ENCODE results near the gene DDX47.
"Not testable (repeated sequence)": the region's sequence is repeated elsewhere in the genome, so short reads cannot be mapped to it uniquely, and the experiment has no call there.

DDX47 gene

DNA sequence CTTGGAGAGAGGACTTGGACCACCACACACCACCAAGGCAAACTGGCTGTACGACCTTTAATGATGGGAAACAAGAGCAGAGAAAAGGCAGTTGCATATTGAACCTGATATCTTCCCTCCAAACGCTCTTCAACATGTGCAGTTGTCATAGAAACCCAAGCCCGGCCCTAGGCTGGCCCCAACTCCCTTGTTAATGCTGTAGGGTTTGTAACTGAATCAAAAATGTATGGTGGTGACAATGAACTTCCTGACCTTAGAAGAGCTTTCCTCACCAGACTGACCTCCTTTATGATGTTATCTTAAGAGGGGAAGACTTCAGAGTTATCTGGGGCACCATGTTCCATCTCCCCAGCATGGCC is 15.4 kb upstream of the DDX47 start:
- no peak for DNase-seq

DNA sequence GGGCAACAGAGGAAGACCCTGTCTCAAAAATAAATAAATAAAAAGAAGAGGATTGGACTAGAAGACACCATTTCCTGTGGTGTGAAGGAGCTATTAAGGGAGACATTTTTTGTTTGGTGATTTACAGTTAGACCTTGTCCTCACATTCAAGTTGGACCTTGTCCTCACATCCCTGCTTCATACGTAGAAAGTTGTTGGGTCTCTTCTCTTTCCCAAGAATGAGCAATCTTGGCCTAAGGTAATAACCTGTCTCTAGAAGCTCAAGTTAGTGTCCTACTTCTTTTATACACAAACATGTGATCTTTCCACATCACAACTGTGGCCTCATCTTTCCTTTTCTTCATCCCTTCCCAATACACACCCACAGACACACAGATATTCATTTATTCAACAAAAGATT is 14.7 kb upstream of the DDX47 start:
- DNase-seq: no peak

DNA sequence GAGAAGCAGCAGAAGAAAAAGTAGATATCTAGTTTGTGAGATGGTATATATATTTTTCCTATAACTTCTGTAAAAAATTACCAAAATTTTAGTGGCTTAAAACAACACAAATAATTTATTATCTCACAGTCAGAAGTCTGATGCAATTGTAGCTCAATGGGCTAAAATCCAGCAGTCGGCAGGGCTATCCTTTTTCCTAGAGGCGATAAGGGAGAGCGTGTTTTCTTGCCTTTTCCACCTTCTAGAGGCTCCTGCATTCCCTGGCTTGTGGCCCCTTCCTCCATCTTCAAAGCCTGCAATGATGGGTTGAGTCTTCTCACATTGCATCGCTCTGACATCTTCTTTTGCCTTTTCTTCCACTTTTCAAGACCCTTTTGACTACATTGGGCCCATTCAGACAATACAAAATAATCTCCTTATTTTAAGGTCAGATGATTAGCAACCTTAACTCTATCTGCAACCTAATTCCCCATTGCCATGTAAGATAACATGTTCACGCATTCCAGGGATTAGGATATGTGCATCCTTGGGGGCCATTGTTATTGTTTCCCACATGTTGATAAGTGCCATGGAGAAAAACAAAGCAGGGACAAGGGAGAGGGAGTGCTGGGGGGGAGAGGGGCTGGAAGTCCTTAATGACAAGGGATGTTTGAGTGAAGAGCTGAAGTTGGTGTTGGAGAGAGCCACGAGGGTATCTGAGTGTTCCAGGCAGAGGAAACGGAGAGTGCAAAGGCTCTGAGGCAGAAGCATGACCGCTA is 13.8 kb upstream of the DDX47 start:
- no peak for DNase-seq

DNA sequence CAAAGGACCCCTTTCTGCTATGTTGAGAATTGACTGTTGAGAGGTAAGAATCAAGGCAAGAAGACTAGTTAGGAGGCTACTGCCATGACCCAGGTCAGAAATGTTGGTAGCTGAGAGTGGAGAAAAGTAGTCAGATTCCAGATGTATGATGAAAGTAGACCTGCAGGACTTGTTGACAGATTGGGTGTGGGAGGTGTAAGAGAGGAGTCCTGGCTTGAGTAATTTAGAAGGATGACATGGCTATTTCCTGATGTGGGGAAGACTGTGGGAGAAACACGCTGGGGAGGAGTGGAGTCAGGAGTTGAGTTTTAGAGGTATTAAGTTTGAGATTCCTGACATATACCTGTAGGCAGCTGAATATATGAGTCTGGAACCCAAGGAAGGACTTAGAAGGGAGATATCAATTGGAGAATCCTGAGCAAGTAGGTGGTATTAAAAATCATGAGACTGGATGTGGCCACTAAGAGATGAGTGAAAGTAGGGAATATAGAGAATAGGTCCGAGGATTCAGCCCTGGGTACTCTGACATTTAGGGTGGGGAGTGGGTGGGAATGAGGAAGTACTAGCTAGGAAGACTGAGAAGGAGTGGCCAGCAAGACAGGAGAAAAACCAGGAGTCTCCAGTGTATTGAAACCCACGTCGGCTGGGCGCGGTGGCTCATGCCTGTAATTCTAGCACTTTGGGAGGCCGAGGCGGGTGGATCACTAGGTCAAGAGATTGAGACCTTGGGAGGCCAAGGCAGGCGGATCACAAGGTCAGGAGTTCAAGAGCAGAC is 12.6 kb upstream of the DDX47 start:
- DNase-seq: no peak

DNA sequence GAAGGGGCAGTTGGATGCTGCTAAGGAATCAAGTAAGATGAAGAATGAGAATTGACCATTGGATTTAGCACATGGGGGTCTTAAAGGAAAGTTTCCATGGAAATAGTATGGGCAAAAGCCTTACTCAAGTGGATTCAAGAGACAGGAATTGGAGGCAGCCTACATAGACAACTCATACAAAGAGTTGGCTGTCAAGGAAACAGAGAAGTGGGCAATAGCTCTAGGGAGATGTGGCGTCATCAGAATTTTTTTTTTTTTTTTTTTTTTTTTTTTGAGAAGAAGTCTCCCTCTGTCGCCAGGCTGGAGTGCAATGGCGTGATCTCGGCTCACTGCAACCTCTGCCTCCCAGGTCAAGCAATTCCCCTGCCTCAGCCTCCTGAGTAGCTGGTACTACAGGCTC is 11.5 kb upstream of the DDX47 start:
- not testable (repeated sequence) for DNase-seq

DNA sequence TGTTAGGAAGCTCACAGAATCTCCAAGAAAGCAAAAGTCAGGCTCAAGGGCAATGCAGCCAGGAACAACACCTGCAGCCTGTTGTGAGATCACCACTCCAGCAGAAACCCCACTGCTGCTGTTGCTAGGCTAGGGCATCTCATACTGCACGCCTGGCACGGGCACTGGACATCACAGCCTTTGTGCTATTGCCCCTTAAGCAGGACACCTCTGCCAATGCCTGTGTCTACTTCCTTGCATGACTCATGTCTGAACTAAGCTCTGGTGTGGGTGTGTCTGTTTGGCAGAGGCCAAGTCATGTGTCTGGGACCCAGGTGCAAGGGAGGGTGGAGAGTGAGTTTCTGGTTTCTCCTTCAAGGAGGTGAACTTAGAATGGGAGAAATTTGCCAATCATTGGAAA is 10.0 kb upstream of the DDX47 start:
- DNase-seq: peak; percentile 54

DNA sequence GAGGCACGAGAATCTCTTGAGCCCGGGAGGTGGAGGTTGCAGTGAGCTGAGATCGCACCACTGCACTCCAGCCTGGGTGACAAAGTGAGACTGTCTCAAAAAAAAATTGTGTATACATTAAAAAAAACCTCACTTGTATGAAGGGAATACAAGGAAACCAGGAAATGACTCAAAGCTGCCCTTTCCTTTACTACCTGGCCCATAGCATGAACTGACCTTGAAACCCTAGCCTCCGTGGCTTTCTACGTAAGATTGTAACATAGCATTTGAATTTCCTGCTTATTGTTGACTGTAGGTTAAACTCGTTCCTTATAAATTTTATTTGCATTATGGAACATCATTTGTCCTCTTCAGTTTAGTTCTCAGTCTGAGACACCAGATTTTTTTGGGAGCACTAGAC is 9.1 kb upstream of the DDX47 start:
- DNase-seq: no peak

DNA sequence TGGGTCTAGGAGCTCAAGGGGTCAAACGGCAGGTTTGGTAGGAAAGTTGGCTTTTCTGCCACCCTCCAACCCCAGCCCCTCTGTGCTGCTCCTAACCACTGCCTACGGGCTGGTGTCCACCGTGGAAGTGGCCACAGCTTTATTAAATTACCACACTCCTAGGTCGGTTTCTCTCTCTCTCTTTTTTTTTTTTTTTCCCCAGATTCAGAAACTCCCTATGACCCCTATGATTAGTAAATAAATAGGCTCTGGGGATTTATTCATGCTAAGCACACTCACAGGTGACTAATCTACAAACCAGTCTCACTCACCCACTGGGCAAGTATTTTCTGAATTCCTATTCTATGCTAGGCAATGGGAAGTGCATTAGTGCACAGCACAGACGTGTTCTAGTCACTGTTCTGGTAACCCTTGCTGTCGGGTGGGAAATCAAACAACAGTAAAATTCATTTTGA is 8.7 kb upstream of the DDX47 start:
- no peak for DNase-seq

DNA sequence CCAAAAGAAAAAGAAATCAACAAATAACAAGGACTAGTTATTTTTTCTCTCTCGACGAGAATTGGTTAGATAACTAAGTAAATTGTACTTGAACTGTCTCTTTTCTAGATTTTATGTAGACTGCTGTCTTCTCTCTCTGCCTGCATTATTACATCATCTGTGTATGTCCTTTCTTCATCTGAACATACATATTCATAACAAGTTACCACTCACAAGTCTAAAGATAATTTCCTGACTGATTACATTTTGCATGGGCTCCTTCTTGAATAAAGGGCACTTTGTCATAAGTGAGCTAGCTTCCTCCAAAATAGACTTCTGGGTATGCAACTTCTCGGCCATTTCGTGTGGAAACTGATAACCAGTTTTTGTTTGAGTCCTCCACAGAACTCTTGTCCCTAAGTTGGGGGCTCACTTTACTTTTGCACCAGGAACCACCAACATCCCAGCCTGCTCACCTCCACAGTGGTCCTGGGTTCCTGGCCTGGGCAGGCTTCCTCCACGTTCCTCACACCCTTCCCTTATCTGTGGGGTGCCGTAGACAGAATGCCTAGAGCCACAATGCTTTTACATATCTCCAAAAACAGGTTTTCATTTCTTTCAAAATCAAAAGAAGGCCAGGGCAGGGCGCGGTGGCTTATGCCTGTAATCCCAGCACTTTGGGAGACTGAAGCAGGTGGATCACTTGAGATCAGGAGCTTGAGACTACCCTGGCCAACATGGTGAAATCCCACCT is 6.2 kb upstream of the DDX47 start:
- no peak for DNase-seq

DNA sequence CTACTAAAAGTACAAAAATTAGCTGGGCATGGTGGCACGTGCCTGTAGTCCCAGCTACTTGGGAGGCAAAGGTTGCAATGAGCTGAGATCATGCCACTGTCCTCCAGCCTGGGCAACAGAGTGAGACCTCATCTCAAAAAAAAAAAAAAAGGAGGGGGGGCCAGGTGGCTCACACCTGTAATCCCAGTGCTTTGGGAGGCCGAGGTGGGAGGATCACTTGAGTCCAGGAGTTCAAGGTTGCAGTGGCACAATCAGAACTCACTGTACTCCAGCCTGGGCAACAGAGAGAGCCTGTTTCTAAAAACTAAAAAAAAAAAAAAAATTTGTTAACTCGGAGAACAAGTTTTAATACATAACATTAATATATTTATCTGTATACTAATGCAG is 5.6 kb upstream of the DDX47 start:
- not testable (repeated sequence) for DNase-seq

DNA sequence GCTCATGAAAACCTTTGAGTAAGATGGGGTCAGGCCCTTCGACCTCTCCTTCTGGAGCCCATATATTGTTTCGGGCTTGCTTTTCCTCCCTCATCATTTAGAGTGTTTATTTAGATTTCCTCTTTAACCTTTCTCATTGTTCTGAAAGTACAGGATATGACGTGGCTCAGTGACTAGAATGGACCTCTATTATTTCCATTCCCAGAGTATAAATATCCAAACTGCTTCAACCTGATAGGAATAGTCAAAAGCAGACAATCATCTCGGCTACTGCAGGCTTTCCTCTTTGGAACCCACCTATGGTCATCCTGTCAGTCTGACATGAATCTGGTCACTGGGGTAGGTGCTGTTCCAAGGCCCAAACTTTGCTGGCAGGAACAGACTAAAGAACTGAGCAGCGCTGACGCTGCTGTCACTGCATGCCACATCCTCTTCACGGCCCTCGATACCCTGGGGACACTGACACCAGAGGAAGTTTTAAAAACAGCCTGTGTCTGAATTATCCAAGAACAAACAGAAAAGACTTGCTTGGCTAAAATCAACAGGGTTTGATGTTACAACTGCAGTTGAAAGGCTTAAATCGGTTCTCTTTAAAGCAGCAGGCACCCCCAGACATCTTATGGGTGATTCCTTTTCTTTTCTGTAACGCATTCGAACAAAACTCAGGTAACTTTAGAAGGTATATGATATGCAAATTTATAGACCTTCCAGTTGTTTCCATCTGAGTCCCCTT is 5.0 kb upstream of the DDX47 start:
- DNase-seq: peak; percentile 38

DNA sequence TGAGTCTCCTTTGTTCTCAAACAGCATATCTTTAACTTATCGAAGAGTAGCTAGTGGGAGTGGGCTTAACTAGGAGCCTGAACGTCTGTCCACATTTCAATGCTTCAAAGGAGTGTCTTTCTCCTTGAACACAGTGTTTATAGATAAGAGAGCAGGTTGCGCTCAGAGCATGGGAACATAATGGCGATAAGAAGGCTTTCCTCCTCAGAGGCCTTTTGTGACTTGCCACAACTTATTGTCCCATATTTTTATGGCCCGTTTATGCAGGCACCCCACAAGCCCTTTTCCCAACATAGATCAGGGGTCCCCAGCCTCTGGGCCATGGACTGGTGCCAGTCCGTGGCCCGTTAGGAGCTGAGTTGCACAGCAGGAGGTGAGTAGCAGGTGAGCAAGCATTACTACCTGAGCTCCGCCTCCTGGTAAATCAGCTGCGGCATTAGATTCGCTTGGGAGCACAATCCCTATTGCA is 2.6 kb upstream of the DDX47 start:
- DNase-seq: no peak

DNA sequence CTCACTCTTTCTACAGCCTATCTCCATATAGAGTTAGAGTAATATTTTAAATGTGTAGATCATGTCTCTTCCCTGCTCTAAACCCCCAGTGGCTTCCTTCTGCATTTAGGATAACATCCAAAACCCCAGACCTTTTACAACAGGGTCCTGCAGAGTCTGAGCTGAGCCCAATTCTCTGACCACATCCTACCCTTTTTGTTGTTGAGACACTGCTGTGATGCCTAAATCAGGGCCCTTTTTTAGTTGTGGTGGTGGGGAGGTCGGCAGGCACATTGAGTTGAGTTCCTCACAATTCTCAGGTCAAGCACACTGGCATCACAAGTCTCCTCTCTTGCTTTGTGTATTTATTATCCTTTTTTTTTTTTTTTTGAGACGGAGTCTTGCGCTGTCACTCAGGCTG is 1.8 kb upstream of the DDX47 start:
- DNase-seq: no peak

DNA sequence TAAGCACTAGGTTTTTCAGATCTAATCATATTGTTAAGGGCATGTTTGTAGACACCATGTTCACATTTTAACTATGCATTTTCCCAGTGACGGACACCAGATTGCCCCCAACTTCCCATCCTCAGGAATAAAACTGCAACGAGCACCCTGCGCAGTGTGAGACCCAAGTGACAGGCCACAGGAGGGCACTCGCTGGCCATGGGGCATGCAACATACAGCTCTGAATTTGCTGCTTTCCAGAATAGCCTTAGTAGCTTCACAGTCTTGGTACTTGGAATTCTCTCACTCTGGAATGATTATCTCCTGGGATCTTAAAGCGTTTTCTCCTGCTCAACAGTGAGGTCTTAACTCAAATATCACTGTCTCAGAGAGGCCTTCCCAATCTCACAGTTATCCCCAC is 972 bp upstream of the DDX47 start:
- no peak for DNase-seq

DNA sequence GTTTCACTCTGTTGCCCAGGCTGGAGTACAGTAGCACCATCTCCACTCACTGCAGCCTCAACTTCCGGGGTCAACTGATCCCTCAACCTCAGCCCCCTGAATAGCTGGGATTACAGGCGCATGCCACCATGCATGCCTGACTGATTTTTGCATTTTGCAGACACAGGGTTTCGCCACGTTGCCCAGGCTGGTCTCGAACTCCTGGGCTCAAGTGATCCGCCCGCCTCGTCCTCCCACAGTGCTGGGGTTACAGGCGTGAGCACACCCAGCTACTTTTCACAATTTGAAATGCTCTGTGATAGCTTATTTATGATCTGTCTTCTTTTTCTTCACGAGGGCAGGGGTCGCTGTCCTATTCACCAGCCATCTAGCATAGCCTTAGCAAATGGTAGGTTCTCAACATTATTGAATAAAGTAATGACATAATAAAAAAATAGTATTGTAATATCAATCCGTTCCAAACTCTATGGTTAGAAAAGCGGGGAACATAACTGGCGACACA is 477 bp upstream of the DDX47 start:
- DNase-seq: no peak

DNA sequence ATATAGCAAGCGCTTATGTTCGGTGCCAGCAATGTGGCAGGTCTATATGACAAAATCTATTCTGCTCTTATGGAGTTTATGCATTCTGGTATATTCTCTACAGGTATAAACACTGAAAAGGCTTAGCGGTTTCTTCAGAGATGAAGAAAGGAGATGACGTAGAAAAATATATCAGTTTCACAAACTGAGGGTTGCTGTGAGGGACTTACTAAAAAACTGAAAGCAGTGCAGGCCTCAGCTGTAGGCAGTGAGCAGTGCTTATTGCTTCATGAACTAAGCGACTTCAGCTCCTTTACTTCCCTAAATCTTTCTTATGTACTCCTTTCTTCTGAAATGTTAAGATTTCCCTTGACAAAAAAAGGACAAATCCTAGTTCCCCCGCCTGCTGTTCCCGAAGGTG is 4.5 kb downstream of the DDX47 start:
- no peak for DNase-seq

DNA sequence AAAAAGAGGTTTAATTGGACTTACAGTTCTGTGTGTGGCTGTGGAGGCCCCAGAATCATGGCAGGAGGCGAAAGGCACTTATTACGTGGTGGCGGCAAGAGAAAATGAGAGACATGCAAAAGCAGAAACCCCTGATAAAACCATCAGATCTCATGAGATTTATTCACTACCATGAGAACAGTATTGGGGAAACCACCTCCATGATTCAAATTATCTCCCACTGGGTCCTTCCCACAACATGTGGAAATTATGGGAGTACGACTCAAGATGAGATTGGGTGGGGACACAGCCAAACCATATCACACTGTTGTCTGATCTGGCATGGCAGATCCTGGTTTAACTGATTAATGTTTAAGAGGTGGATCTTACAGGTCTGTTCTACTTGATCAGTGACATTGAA is 5.6 kb downstream of the DDX47 start:
- no peak for DNase-seq

DNA sequence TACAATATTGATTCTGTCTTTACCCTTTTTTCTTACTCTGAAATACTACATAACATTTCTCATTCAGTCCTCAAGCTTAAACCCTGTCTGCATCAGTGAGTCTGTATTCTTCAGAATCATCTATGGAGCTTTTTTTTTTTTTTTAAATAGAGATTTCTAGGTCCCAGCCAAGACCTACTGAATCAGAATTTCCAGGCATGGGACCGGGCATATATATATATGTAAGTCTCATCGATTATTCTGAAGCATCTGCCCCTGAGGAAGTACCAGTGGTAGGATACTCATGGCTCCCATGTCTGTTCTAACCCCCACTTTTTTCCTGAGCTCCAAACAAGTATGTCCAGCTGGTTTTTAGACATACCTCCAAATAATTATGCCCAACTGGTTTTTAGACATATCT is 6.1 kb downstream of the DDX47 start:
- DNase-seq: no peak

DNA sequence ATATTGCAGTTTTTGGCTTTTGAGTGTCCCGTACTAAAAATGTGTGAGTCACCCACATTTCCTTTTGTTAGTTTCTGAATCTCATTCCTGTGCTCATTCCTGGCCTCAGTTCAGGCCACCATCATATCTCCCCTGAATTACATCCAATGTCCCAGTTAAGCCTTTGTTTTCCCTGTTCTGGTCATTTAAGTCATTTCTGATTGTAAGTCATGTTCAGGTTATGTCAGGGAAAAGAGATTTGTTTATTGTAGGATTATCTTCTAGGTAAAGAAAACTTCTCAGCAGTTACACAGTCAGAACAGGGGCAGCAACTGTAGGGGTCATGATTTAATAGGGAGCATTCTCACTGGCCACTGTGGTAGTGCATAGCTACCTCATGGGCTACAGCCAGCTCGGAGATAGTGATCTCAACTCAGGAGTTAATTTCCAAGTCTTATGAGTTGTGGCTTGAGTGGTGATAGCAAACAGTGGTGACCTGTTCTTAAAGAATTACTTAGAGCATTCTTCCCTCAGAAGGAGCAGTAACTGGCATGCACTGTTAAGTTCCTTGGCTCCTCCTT is 6.7 kb downstream of the DDX47 start:
- DNase-seq: no peak

DNA sequence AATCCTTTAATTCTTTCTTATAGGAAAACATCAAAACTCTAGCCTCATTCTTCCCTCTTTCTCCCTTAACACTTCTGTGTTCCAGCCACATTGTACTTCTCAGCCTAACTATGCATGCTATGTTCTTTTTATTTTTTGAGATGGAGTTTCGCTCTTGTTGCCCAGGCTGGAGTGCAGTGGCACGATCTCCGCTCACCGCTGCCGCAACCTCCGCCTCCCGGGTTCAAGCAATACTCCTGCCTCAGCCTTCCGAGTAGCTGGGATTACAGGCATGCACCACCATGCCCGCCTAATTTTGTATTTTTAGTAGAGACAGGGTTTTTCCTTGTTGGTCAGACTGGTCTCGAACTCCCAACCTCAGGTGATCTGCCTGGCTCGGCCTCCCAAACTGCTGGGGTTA is 7.2 kb downstream of the DDX47 start:
- DNase-seq: not testable (repeated sequence)

DNA sequence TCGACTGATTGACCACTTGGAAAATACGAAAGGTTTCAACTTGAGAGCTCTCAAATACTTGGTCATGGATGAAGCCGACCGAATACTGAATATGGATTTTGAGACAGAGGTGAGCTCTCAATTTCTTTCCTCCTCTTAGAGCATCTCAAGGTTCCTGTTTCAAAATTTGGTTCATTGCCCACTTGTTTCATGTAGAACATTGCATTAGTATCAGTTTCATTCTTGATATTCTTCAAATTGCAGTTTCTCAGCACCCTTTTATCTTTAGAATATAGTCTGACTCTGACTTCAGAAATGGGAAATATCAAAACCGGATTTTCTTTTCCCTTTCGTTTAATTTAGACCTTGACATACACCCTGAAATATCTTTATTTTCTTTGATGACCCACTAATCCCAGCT is 8.8 kb downstream of the DDX47 start:
- no peak for DNase-seq

DNA sequence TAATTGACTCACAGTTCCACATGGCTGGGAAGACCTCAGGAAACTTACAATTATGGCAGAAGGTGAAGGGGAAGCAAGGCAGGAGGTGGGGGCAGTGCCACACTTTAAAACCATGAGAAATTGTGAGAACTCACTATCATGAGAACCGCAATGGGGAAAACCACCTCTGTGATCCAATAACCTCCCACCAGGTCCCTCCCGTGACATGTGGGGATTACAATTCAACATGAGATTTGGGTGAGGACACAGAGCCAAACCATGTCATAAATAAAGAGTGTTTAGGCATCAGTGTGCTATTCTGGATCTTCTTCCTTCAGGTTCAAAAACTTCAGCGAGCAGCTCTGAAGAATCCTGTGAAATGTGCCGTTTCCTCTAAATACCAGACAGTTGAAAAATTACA is 9.7 kb downstream of the DDX47 start:
- DNase-seq: no peak

DNA sequence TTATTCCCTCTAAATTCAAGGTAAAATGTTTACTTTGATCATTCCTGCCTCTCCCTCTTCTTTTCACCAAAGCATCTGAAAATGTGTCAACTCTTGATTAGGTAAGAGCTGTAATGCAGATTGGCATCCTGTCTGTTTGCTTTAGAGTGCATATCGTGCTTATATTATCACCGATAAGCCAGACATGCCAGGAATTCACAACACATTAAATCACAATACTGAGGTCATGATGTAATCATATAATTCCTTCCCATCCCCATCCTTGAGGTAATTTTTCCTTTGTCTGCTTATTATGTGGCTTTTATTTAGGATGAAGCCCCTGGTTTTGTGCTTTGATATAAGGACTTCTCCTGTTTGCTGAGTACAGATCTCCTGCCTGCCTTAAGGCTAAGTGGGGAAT is 10.2 kb downstream of the DDX47 start:
- DNase-seq: no peak
